Mucosa of descending colon (tissue), 3 donors: ENCODE results near the gene PLIN5. TPM values are rescaled to one million over a fixed set of nuclear protein-coding genes. Genes with fewer than 3 reads are reported as not detected.

ENCODE experiments used
- ATAC-seq: fragments of 200-7000 bp; cut with Tn5 transposase; one replicate; pipeline ENCODE4 v1.9.1; 2020; ENCODE audit warnings: mild to moderate bottlenecking, moderate library complexity
- DNase-seq, 3 donors: peaks; one replicate each; pipeline ENCODE4 v3.0.0-alpha.2; 2020
- H3K36me3 ChIP-seq: fragments of 200-600 bp; one replicate; pipeline ENCODE4 v1.8.0; 2021; ENCODE audit warnings: low read depth, mild to moderate bottlenecking
- H3K4me1 ChIP-seq: fragments of 200-600 bp; one replicate; pipeline ENCODE4 v1.8.0; 2021; ENCODE audit warnings: low read depth, mild to moderate bottlenecking
- H3K4me3 ChIP-seq: fragments of 200-600 bp; one replicate; pipeline ENCODE4 v1.8.0; 2021; ENCODE audit warnings: mild to moderate bottlenecking
- H3K9me3 ChIP-seq: fragments of 200-600 bp; one replicate; pipeline ENCODE4 v1.8.0; 2021; ENCODE audit warnings: mild to moderate bottlenecking
- CTCF ChIP-seq: fragments of 200-600 bp; IDR thresholded peaks from one replicate; pipeline ENCODE4 v1.8.0; 2022; ENCODE audit warnings: antibody characterized with exemption, mild to moderate bottlenecking
- intact Hi-C, 2 donors: fragments of 100-400 bp; cut with DNase I in 1 of 2; cut with micrococcal nuclease in 1 of 2; formaldehyde crosslinking; loops; one replicate each; pipeline versions ENCODE4 v1.11.0 to v1.11.1; 2022; cut with DNase I, micrococcal nuclease
- total RNA-seq, 3 donors: library from RNA; stranded (reverse); fragmentation: NEBNext Ultra II Directional in 2 of 3; extraction: Animal tissue kit (Norgen Biotek cat#: 25700) in 2 of 3; gene quantifications; one replicate each; pipeline versions ENCODE4 v1.2.1 to v1.2.4, GENCODE V29; 2021 to 2023
- donor health status: DM: no; HTN: no; CAD: no; lungs with moderate emphysema.
- donor health status: DM: no; HTN: no; CAD: no.
- donor health status: DM: no; HTN: yes; CAD: no.

The PLIN5 gene
- total RNA-seq, 3 donors from 2014 or later = 3.2 to 6.7 (median 4.5) TPM

DNA sequence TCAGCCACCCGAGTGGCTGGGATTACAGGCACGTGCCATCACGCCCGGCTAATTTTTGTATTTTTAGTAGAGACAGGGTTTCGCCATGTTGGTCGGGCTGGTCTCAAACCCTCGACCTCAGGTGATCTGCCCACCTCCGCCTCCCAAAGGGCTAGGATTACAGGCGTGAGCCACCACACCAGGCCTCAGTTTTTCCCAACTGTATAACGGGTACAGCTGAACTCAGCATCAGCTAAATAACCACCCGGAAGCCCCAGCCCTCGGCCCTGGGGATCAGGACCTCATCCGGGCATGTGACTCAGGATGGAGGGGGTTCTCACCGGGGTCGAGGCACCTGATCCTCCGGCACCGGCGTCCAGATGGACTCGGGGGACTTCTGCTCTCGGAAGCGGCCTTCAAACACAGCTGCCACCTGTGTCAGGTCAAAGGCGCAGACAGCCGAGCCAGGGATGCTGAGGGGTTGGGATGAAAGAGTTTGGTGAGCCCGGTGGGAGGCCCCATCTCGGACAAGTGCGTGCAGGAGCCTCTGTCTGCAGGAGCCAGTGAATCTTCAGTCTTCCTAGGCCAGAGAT lies 15.5 kb upstream of the PLIN5 start:
- no peaks in the 10 kb centered on the region for H3K4me1 ChIP-seq
- H3K36me3 ChIP-seq = no peaks in the 10 kb centered on the region
- DNase-seq = no peak
- H3K4me3 ChIP-seq = no peak overlapping the region
- TF ChIP-seq CTCF = no peak
- H3K9me3 ChIP-seq = no peaks in the 10 kb centered on the region
- ATAC-seq = no peak
- intact Hi-C loops = no loop called here

DNA sequence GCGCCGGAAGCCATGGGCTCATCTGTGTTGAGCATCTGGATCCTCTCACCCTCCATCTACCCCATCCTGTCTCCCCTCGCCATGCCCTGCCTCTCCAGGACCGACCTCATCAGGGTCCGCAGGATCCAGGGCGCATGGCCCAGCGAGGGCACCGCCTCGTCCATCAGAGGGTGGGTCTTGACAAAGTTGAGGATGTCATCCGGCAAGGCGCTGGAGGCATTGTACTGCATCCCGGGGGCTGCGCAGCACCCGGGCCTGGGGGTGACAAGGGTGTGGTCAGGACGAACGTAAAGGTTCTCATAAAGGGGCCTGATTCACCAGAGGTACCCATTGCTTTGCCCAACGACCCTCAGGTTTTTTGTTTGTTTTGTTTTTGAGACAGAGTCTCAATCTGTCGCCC lies 15.0 kb upstream of the PLIN5 start:
- TF ChIP-seq CTCF = no peak
- ATAC-seq = no peak
- no peak for DNase-seq
- H3K4me3 ChIP-seq = no peak overlapping the region
- H3K4me1 ChIP-seq = no peaks in the 10 kb centered on the region
- H3K36me3 ChIP-seq = no peaks in the 10 kb centered on the region
- no peaks in the 10 kb centered on the region for H3K9me3 ChIP-seq
- intact Hi-C loops = no loop called here

- Histone ChIP-seq H3K9me3 (no peaks in the 10 kb centered on the region), H3K36me3 (no peaks in the 10 kb centered on the region), H3K4me1 (no peaks in the 10 kb centered on the region), H3K4me3 (no peak overlapping the region)
- no peak for TF ChIP-seq CTCF
- intact Hi-C loops = no loop called here
- DNase-seq = no peak
- ATAC-seq = no peak
These were observed 13.2 kb upstream of the PLIN5 start for GRCh38 chr19:4548238-4548584.

GRCh38 chr19:4547303-4548237 lies 12.5 kb upstream of the PLIN5 start:
- TF ChIP-seq CTCF = peak; percentile 13
- no peaks in the 10 kb centered on the region for H3K36me3 ChIP-seq
- no peaks in the 10 kb centered on the region for H3K9me3 ChIP-seq
- ATAC-seq (peak; percentile 69), DNase-seq (peak in 1 of 3 donors; percentile 68)
- no peaks in the 10 kb centered on the region for H3K4me1 ChIP-seq
- intact Hi-C loops = no loop called here
- H3K4me3 ChIP-seq = no peak overlapping the region

GRCh38 chr19:4543842-4544647 lies 9.0 kb upstream of the PLIN5 start:
- no peak overlapping the region for H3K4me3 ChIP-seq
- no peaks in the 10 kb centered on the region for H3K4me1 ChIP-seq
- DNase-seq (no peak), ATAC-seq (no peak)
- no peak for TF ChIP-seq CTCF
- H3K36me3 ChIP-seq = no peaks in the 10 kb centered on the region
- intact Hi-C loops = no loop called here
- no peaks in the 10 kb centered on the region for H3K9me3 ChIP-seq
